Common myeloid progenitor, CD34-positive (primary cell): ENCODE data around the gene PPAN.

ENCODE experiments used
- CTCF ChIA-PET: fragments of 350-600 bp; sonication (Branson Sonifier 250); formaldehyde crosslinking; loops from one replicate; lab custom pipeline; 2021; ENCODE audit warnings: antibody characterized with exemption; lab: Charles Lee
- POLR2A ChIA-PET: fragments of 350-600 bp; sonication (Branson Sonifier 250); formaldehyde crosslinking; loops from one replicate; lab custom pipeline; 2021; ENCODE audit warnings: antibody characterized with exemption; lab: Charles Lee
- DNase-seq, 3 donors: peaks; one replicate each; pipeline versions ENCODE4 v3.0.0 to v3.0.0-alpha.2; 2013
- H3K27ac ChIP-seq, 2 experiments: 1 replicate in 1 of 2; 2 replicates in 1 of 2; pipeline ENCODE4 v1.7.0; 2013; ENCODE audit warnings: inconsistent platforms in 2 of 2, low read length in 2 of 2, mild to moderate bottlenecking in 2 of 2, low read depth in 1 of 2, moderate library complexity in 1 of 2; ENCODE audit not compliant: severe bottlenecking in 2 of 2, insufficient read depth in 1 of 2, poor library complexity in 1 of 2
- H3K27me3 ChIP-seq, 5 experiments: replicated peaks in 2 of 5; 1 replicate in 3 of 5; 2 replicates in 2 of 5; pipeline versions ENCODE4 v1.6.1 to v1.7.0; 2013; ENCODE audit warnings: low read length in 4 of 5, mild to moderate bottlenecking in 2 of 5, moderate library complexity in 2 of 5, inconsistent platforms in 1 of 5; ENCODE audit not compliant: insufficient read depth in 5 of 5, control insufficient read depth in 4 of 5
- H3K36me3 ChIP-seq, 4 experiments: 1 replicate in 2 of 4; 2 replicates in 2 of 4; pipeline versions ENCODE4 v1.6.1 to v1.7.0; 2013; ENCODE audit warnings: low read length in 3 of 4, control low read depth in 1 of 4, mild to moderate bottlenecking in 1 of 4; ENCODE audit not compliant: control insufficient read depth in 4 of 4, insufficient read depth in 4 of 4
- H3K4me1 ChIP-seq, 4 experiments: 1 replicate in 3 of 4; 2 replicates in 1 of 4; pipeline versions ENCODE4 v1.6.1 to v1.7.1; 2013; ENCODE audit warnings: low read length in 3 of 4, mild to moderate bottlenecking in 3 of 4, control low read depth in 1 of 4, inconsistent platforms in 1 of 4, moderate library complexity in 1 of 4; ENCODE audit not compliant: control insufficient read depth in 4 of 4, insufficient read depth in 4 of 4; ENCODE audit errors: control extremely low read depth in 1 of 4
- H3K4me3 ChIP-seq, 7 experiments: 1 replicate in 4 of 7; 2 replicates in 3 of 7; pipeline versions ENCODE4 v1.5.1 to v1.7.0; 2013; ENCODE audit warnings: mild to moderate bottlenecking in 7 of 7, low read length in 6 of 7, moderate library complexity in 6 of 7, inconsistent platforms in 2 of 7, low read depth in 2 of 7, control low read depth in 1 of 7; ENCODE audit not compliant: insufficient read depth in 4 of 7, control insufficient read depth in 1 of 7; ENCODE audit errors: extremely low read depth in 1 of 7
- H3K9me3 ChIP-seq, 5 experiments: 1 replicate in 4 of 5; 2 replicates in 1 of 5; pipeline versions ENCODE4 v1.6.1 to v1.7.1; 2013; ENCODE audit warnings: low read length in 4 of 5, mild to moderate bottlenecking in 2 of 5, inconsistent platforms in 1 of 5, low read depth in 1 of 5, moderate library complexity in 1 of 5; ENCODE audit not compliant: control insufficient read depth in 4 of 5, insufficient read depth in 2 of 5; ENCODE audit errors: control extremely low read depth in 1 of 5
- WGBS: methylation state at CpG from one replicate; pipeline ENCODE4 v1.1.5; 2013; ENCODE audit not compliant: insufficient coverage; 5-methylcytosine and 5-hydroxymethylcytosine counted together

Gene PPAN

GRCh38 chr19:10113592-10113963 is 7.4 kb downstream of the PPAN start:
- Histone ChIP-seq H3K27me3 (no peaks in the 10 kb centered on the region), H3K4me3 (no peak overlapping the region), H3K4me1 (peaks cover 0 to 38% (median 29%) of the 10 kb centered on the region in 4 experiments), H3K36me3 (peaks cover 8 to 81% (median 56%) of the 10 kb centered on the region in 4 experiments), H3K27ac (no peak overlapping the region), H3K9me3 (no peaks in the 10 kb centered on the region)
- ChIA-PET CTCF (interaction anchor here (0.6 to 16.0 kb wide), 5 partner anchors 10 to 136 kb away, joined by 3 to 118 read pairs (median 12); partner anchors contain the start of gene ANGPTL6), POLR2A (interaction anchor here (2.0 to 2.1 kb wide), 2 partner anchors 9 to 17 kb away, joined by 8 read pairs; no protein-coding TSS in a partner anchor)
- DNase-seq, result no peak
- WGBS, result 85% methylated on average over 19 of the region's 19 CpGs

- H3K4me3 ChIP-seq, result no peak overlapping the region
- DNase-seq, result peak in 1 of 3 donors; percentile 47
- no peaks in the 10 kb centered on the region for H3K27me3 ChIP-seq
- ChIA-PET POLR2A (interaction anchor here (2.0 to 2.1 kb wide), 2 partner anchors 10 to 18 kb away, joined by 8 read pairs; no protein-coding TSS in a partner anchor), CTCF (interaction anchor here (0.7 to 16.0 kb wide), 5 partner anchors 8 to 16 kb away, joined by 3 to 118 read pairs (median 12); partner anchors contain the start of genes ANGPTL6 and PPAN)
- WGBS, result 97% methylated on average over 38 of the region's 43 CpGs
- H3K36me3 ChIP-seq, result peaks cover 8 to 81% (median 52%) of the 10 kb centered on the region in 4 experiments
- peaks cover 0 to 43% (median 34%) of the 10 kb centered on the region in 4 experiments for H3K4me1 ChIP-seq
- H3K9me3 ChIP-seq, result no peaks in the 10 kb centered on the region
- H3K27ac ChIP-seq, result no peak overlapping the region
These were observed 7.9 kb downstream of the PPAN start for GRCh38 chr19:10113964-10114650.

- ChIA-PET CTCF (interaction anchor here (0.7 to 16.0 kb wide), 5 partner anchors 8 to 17 kb away, joined by 3 to 118 read pairs (median 6); partner anchors contain the start of gene PPAN), POLR2A (interaction anchor here (0.7 to 2.1 kb wide), 3 partner anchors 11 to 19 kb away, joined by 4 to 8 read pairs (median 8); no protein-coding TSS in a partner anchor)
- no peak for DNase-seq
- Histone ChIP-seq H3K4me3 (no peak overlapping the region), H3K27ac (no peak overlapping the region), H3K27me3 (no peaks in the 10 kb centered on the region), H3K9me3 (no peaks in the 10 kb centered on the region), H3K4me1 (peaks cover 0 to 44% (median 33%) of the 10 kb centered on the region in 4 experiments), H3K36me3 (peaks cover 8 to 74% (median 45%) of the 10 kb centered on the region in 4 experiments)
- WGBS, result 91% methylated on average over 19 of the region's 26 CpGs
These were observed 8.7 kb downstream of the PPAN start for GRCh38 chr19:10114651-10115391.

GRCh38 chr19:10115392-10116084 is 9.4 kb downstream of the PPAN start:
- no peak overlapping the region for H3K4me3 ChIP-seq
- no peaks in the 10 kb centered on the region for H3K27me3 ChIP-seq
- DNase-seq, result no peak
- no peak overlapping the region for H3K27ac ChIP-seq
- ChIA-PET CTCF (interaction anchor here (1.4 to 16.0 kb wide), 5 partner anchors 9 to 18 kb away, joined by 3 to 118 read pairs (median 6); partner anchors contain the start of genes ANGPTL6 and PPAN), POLR2A (interaction anchor here (0.7 to 2.0 kb wide), 2 partner anchors 10 to 19 kb away, joined by 4 to 8 read pairs; no protein-coding TSS in a partner anchor)
- peaks cover 0 to 42% (median 28%) of the 10 kb centered on the region in 4 experiments for H3K4me1 ChIP-seq
- H3K9me3 ChIP-seq, result no peaks in the 10 kb centered on the region
- WGBS, result 97% methylated on average over 42 of the region's 45 CpGs
- H3K36me3 ChIP-seq, result peaks cover 8 to 67% (median 40%) of the 10 kb centered on the region in 4 experiments

- Histone ChIP-seq H3K27me3 (no peaks in the 10 kb centered on the region), H3K9me3 (no peaks in the 10 kb centered on the region), H3K36me3 (peaks cover 8 to 59% (median 34%) of the 10 kb centered on the region in 4 experiments), H3K27ac (no peak overlapping the region), H3K4me1 (peaks cover 0 to 34% (median 21%) of the 10 kb centered on the region in 4 experiments), H3K4me3 (no peak overlapping the region)
- WGBS, result 96% methylated on average over 31 of the region's 35 CpGs
- no peak for DNase-seq
- ChIA-PET CTCF (interaction anchor here (1.3 to 16.0 kb wide), 5 partner anchors 10 to 186 kb away, joined by 3 to 118 read pairs (median 5); partner anchors contain the start of genes ANGPTL6 and PPAN), POLR2A (interaction anchor here (1.2 to 1.9 kb wide), 2 partner anchors 10 to 12 kb away, joined by 3 to 6 read pairs; partner anchors contain the start of gene PPAN)
These were observed 10.1 kb downstream of the PPAN start for GRCh38 chr19:10116085-10116865.
